NCI-H187 treated with DMSO at 0.1 percent for 48 hours (cell line): Measurements from ENCODE around the gene CHRM5.
A peak's percentile ranks its signal among the peaks of the same experiment; 100 is the strongest.
"Not testable (repeated sequence)": the region's sequence is repeated elsewhere in the genome, so short reads cannot be mapped to it uniquely, and the experiment has no call there.

Experiments
- DNase-seq: peaks from one replicate; lab custom pipeline; 2025; lab: John Stamatoyannopoulos, UW

Gene CHRM5

GRCh38 chr15:33988384-33988783, 20.1 kb downstream of the CHRM5 start:
- no peak for DNase-seq

DNA sequence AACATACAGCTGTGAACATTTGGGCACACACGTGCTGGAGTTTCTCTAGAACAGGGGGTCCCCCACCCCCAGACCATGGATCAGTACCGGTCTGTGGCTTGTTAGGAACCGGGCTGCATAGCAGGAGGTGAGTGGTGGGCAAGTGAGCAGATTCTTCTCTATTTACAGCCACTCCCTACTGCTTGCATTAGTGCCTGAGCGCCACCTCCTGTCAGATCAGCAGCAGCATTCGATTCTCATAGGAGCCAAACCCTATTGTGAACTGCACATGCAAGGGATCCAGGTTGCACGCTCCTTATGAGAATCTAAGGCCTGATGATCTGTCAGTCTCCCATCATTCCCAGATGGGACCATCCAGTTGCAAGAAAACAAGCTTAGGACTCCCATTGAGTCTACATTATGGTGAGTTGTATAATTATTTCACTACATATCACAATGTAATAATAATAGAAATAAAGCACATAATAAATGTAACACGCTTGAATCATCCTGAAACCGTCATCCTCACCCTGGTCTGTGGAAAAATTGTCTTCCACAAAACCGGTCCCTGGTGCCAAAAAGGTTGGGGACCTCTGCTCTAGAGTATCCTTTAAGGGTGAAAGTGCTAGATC, 25.8 kb downstream of the CHRM5 start:
- DNase-seq: no peak

GRCh38 chr15:33995666-33996065, 27.4 kb downstream of the CHRM5 start:
- not testable (repeated sequence) for DNase-seq

- no peak for DNase-seq
Measured at GRCh38 chr15:34001536-34001935, 33.2 kb downstream of the CHRM5 start.

GRCh38 chr15:34006381-34006780, 38.1 kb downstream of the CHRM5 start:
- no peak for DNase-seq

DNA sequence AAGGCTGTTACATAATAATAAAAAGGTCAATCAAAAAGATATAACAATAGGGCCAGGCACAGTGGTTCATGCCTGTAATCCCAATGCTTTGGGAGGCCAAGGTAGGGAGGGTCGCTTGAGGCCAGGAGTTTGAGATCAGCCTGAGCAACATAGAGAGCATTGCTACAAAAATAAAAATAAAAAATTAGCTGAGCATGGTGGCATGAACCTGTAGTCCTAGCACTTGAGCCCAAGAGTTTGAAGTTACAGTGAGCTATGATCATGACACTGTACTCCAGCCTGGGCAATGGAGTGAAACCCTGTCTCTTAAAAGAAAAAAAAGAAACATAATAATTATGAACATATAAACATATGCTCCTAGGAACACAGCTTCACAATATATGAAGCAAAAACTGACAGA, 41.4 kb downstream of the CHRM5 start:
- DNase-seq: no peak

- no peak for DNase-seq
Measured at GRCh38 chr15:34010921-34011320, 42.6 kb downstream of the CHRM5 start.

GRCh38 chr15:34011481-34011880, 43.2 kb downstream of the CHRM5 start:
- DNase-seq: no peak

GRCh38 chr15:34012461-34013028, 44.2 kb downstream of the CHRM5 start:
- no peak for DNase-seq

DNA sequence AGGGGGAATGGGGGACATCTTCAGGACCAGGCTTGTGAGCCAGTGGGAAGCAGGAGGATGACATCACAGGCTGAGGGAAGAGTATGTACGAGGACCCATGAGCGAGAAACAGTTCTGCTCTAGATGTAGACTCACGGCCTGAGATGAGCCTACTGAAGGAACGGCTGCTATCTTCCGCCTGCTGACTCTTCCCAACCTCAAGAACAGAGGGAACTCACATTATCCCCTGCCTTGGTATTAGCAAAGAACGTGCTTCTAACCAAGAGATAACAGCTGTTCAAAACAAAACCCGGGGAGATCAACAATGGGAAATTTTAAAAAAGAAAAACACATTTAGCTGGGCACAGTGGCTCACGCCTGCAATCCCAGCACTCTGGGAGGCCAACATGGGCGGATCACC, 45.4 kb downstream of the CHRM5 start:
- DNase-seq: no peak

GRCh38 chr15:34014556-34014955, 46.3 kb downstream of the CHRM5 start:
- no peak for DNase-seq

- DNase-seq: no peak
Measured at GRCh38 chr15:34018021-34018645, 49.8 kb downstream of the CHRM5 start.

- DNase-seq: not testable (repeated sequence)
Measured at GRCh38 chr15:34018738-34019137, 50.4 kb downstream of the CHRM5 start.

DNA sequence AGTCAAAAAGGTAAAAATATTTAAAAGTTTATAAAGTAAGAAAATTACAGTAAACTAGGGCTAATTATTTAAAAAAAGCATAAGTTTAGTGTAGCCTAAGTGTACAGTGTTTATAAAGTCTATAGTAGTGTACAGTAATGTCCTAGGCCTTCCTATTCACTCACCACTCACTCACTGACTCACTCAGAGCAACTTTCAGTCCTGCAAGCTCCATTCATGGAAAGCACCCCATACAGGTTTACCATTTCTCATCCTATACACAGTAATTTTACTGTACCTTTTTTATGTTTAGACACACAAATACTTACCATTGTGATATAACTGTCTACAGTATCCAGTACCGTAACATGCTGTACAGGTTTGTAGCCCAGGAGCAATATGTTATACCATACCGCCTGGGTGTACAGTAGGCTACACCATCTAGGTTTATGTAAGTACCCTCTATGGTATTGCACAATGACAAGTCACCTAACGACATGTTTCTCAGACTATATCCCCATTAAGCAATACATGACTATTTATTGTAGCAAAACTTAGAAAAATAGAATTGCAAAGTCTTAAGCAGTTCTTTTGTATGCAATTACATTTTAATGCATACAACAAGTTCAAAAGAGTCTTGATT, 51.2 kb downstream of the CHRM5 start:
- DNase-seq: no peak

DNA sequence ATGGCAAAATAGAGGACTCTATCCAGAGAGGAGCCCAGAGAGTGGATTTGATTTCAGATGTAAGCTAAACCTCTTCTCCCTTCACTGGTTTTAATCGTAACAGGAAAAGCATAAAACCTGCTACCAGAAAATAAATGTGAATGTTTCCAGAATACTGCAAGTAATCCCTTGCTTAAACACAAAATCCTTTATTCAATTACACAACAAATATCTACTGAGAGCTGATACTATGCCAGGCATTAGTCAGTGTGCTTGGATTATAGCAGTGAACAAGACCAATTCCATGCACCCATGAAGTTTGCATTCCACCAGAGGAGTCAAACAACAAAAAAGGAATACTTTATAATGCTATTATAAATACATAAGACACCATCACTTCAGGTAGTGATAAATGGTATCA, 55.6 kb downstream of the CHRM5 start:
- no peak for DNase-seq

GRCh38 chr15:34025252-34025651, 57.0 kb downstream of the CHRM5 start:
- peak; percentile 30 for DNase-seq

- no peak for DNase-seq
Measured at GRCh38 chr15:34027606-34028005, 59.3 kb downstream of the CHRM5 start.

- DNase-seq: no peak
Measured at GRCh38 chr15:34031987-34032760, 63.9 kb downstream of the CHRM5 start.

DNA sequence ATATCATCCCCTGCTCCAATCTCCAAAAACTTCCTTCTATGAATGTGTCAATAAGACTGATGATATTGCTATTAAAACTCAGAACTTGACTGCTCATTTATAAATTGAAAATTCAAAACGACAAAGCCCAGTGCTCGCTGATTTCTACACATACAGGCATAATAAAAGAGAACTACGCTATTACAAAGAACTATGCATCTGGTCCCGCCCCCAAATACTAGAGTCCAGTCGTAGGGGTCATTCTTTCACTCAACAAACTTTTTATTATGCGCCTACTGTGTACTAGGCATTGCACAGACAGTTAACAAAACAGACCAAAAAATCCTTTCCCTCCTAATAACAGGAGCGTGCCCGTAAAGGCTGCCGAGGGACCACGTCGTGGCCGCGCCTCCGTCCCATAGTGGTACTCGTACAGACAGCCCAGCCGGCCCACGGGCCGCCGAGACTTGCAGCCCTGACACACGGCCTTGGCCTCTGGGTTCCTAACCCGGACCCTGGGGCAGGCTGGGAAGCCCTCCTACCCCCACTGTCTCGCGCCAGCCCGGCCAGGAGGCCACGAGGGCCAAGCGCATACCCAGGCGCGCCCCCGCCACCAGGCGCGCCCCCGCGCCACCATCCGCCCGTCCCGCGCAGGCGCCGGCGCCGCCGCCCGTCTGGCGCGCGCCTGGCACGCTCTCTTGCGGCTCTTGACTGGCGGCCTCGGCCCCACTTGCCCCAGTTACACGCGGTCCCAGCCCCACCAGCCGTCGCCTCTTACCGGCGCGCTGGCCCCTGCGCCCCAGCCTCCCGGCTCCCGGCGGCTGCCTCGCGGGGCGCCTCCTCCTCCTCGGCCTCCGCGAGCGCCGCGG, 70.0 kb downstream of the CHRM5 start:
- no peak for DNase-seq

- no peak for DNase-seq
Measured at GRCh38 chr15:34038871-34039789, 70.8 kb downstream of the CHRM5 start, which contains the start of gene AVEN. Gene AVEN, minus strand, starts transcription at chr15:34039204. Its CDS starts 158 bp downstream, at chr15:34039046.

DNA sequence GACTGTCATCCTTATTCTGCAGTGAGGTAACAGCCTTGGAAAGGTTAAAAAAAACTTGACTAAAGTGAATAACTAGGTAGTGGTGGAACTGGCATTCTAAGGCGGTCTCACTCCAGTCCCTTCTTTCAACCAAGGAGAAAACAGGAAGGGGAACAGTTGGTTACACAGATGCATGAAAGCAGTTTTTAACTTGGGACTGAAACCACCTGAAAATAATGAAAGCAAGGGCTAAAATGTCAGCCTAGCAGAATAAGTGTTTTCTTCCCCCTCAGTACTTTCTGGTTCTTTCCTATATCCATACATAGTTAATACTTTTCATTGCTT, 71.5 kb downstream of the CHRM5 start:
- DNase-seq: no peak
